Astrocyte (in vitro differentiated cells and primary cell): ENCODE results near the gene CCDC28A. TPM values are rescaled to one million over a fixed set of nuclear protein-coding genes. Genes with fewer than 3 reads are reported as not detected.

Source experiments
- DNase-seq: peaks from one replicate; pipeline ENCODE4 v3.0.0-alpha.2; 2010; ENCODE audit warnings: low read depth
- FAIRE-seq: peaks from 2 replicates; lab custom pipeline; 2011; peaks lifted over from hg19 to GRCh38; lab: Jason Lieb, UNC
- H2AFZ ChIP-seq: 2 replicates; pipeline ENCODE4 v1.6.0; 2012; ENCODE audit warnings: low read depth, low read length, inconsistent platforms
- H3K27ac ChIP-seq: 2 replicates; pipeline ENCODE4 v1.5.1; 2011; ENCODE audit warnings: low read depth, low read length, inconsistent platforms
- H3K27me3 ChIP-seq: 2 replicates; pipeline ENCODE4 v1.6.0; 2011; ENCODE audit warnings: low read length, inconsistent platforms; ENCODE audit not compliant: insufficient read depth
- H3K36me3 ChIP-seq: 2 replicates; pipeline ENCODE4 v1.5.1; 2011; ENCODE audit warnings: low read length, inconsistent platforms; ENCODE audit not compliant: insufficient read depth
- H3K4me1 ChIP-seq: 2 replicates; pipeline ENCODE4 v1.5.1; 2011; ENCODE audit warnings: low read length, inconsistent platforms; ENCODE audit not compliant: insufficient read depth
- H3K4me2 ChIP-seq: 2 replicates; pipeline ENCODE4 v1.6.0; 2012; ENCODE audit warnings: low read length, inconsistent platforms
- H3K4me3 ChIP-seq: 2 replicates; pipeline ENCODE4 v1.5.1; 2011; ENCODE audit warnings: low read depth, mild to moderate bottlenecking, low read length, inconsistent platforms; ENCODE audit not compliant: insufficient read depth
- H3K79me2 ChIP-seq: 2 replicates; pipeline ENCODE4 v1.6.0; 2012; ENCODE audit warnings: mild to moderate bottlenecking, low read length, inconsistent platforms; ENCODE audit not compliant: insufficient read depth
- H3K9ac ChIP-seq: 2 replicates; pipeline ENCODE4 v1.6.0; 2012; ENCODE audit warnings: mild to moderate bottlenecking, low read length, inconsistent platforms
- H3K9me3 ChIP-seq: 2 replicates; pipeline ENCODE4 v1.5.1; 2012; ENCODE audit warnings: low read depth, mild to moderate bottlenecking, low read length, inconsistent platforms; ENCODE audit not compliant: insufficient read depth
- H4K20me1 ChIP-seq: 2 replicates; pipeline ENCODE4 v1.6.0; 2012; ENCODE audit warnings: low read length, inconsistent platforms; ENCODE audit not compliant: insufficient read depth
- H3K27ac Mint-ChIP-seq: one replicate; pipeline ENCODE4 v1.8.0; 2021; ENCODE audit warnings: mild to moderate bottlenecking, mixed read lengths; ENCODE audit not compliant: unreplicated experiment
- H3K27me3 Mint-ChIP-seq: one replicate; pipeline ENCODE4 v1.8.0; 2021; ENCODE audit warnings: low read depth, mixed read lengths; ENCODE audit not compliant: unreplicated experiment
- H3K36me3 Mint-ChIP-seq: one replicate; pipeline ENCODE4 v1.8.0; 2021; ENCODE audit warnings: low read depth, mixed read lengths; ENCODE audit not compliant: unreplicated experiment
- H3K4me1 Mint-ChIP-seq: one replicate; pipeline ENCODE4 v1.8.0; 2021; ENCODE audit warnings: low read depth, mixed read lengths; ENCODE audit not compliant: unreplicated experiment
- H3K4me3 Mint-ChIP-seq: one replicate; pipeline ENCODE4 v1.8.0; 2021; ENCODE audit warnings: mild to moderate bottlenecking, moderate library complexity, mixed read lengths; ENCODE audit not compliant: unreplicated experiment
- H3K9me3 Mint-ChIP-seq: one replicate; pipeline ENCODE4 v1.8.0; 2021; ENCODE audit warnings: mild to moderate bottlenecking, mixed read lengths; ENCODE audit not compliant: unreplicated experiment
- EZH2 ChIP-seq: IDR thresholded peaks from 2 replicates; pipeline ENCODE4 v1.6.1; 2012; ENCODE audit warnings: mild to moderate bottlenecking, low read length, inconsistent platforms; ENCODE audit not compliant: insufficient read depth
- total RNA-seq: library from RNA; stranded (reverse); gene quantifications from 2 replicates; pipeline ENCODE4 v1.2.1, GENCODE V29; 2021
- TF ChIP-seq, protein P1 (sequence below): IDR thresholded peaks from 2 replicates; pipeline ENCODE4 v1.5.1; 2011; ENCODE audit warnings: low read depth, mild to moderate bottlenecking, inconsistent platforms, low read length, moderate library complexity; ENCODE audit not compliant: insufficient read depth

CCDC28A gene
- total RNA-seq, 1 donor from 2014 or later: 9.5 TPM

DNA sequence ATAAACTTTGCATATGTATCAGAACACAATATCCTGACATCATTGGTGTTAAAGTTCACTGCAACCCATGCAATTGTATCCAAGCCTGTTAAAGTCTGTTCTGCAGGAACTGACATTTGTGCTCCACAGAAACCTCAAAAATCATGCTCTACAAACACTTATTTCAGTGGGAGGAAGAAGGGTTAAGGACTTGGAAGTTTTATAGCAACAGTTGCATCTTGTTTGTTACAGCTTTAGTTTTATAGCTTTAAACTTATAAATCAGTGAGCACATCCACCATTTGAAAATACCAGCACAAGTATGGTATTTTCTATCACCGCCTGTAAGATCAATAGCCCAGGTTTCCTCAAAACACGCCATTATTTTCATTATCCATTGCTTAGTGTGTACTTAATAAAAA is 23.2 kb downstream of the CCDC28A start:
- Mint-ChIP-seq H3K4me1 (no peaks in the 10 kb centered on the region), H3K4me3 (no peak overlapping the region), H3K27ac (no peak overlapping the region), H3K27me3 (peaks cover 15% of the 10 kb centered on the region), H3K9me3 (no peaks in the 10 kb centered on the region), H3K36me3 (peaks cover 2% of the 10 kb centered on the region)
- Histone ChIP-seq H4K20me1 (no peaks in the 10 kb centered on the region), H3K27me3 (no peaks in the 10 kb centered on the region), H3K79me2 (no peaks in the 10 kb centered on the region), H3K36me3 (no peaks in the 10 kb centered on the region), H3K9ac (no peak overlapping the region), H3K27ac (no peak overlapping the region), H3K4me2 (no peak overlapping the region), H3K4me3 (no peak overlapping the region), H3K9me3 (no peaks in the 10 kb centered on the region), H2AFZ (no peak overlapping the region), H3K4me1 (no peaks in the 10 kb centered on the region)
- peak; percentile 13 for FAIRE-seq
- no peak for TF ChIP-seq EZH2
- TF ChIP-seq, protein P1, sequence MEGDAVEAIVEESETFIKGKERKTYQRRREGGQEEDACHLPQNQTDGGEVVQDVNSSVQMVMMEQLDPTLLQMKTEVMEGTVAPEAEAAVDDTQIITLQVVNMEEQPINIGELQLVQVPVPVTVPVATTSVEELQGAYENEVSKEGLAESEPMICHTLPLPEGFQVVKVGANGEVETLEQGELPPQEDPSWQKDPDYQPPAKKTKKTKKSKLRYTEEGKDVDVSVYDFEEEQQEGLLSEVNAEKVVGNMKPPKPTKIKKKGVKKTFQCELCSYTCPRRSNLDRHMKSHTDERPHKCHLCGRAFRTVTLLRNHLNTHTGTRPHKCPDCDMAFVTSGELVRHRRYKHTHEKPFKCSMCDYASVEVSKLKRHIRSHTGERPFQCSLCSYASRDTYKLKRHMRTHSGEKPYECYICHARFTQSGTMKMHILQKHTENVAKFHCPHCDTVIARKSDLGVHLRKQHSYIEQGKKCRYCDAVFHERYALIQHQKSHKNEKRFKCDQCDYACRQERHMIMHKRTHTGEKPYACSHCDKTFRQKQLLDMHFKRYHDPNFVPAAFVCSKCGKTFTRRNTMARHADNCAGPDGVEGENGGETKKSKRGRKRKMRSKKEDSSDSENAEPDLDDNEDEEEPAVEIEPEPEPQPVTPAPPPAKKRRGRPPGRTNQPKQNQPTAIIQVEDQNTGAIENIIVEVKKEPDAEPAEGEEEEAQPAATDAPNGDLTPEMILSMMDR: no peak
- DNase-seq: no peak

DNA sequence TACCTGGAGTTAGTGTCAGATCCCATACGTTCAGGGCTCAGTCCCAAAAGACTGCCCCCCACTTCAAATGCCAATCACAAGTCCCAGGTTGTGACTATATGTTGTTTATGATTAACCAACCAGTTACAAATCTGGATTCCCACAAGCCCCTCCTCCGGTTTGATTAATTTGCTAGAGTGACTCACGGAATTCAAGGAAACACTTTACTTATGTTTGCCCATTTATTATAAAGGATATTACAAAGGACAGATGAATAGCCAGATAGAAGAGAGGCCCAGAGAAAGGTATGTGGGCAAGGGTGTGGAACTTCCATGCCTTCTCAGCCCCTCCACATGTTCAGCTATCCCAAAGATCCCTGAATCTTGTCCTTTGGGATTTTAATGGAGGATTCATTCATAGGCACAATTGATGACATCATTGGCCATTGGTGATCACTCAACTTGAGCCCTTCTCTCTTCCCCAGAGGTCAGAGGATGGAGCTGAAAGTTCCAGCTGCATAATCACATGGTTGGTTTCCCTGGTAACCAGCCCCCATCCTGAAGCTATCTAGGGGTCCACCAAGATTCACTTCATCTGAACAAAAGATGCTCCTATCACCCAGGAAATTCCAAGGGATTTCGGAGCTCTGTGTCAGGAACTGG is 24.4 kb downstream of the CCDC28A start:
- Mint-ChIP-seq H3K27me3 (peaks cover 15% of the 10 kb centered on the region), H3K9me3 (no peaks in the 10 kb centered on the region), H3K4me1 (no peaks in the 10 kb centered on the region), H3K4me3 (no peak overlapping the region), H3K36me3 (peaks cover 2% of the 10 kb centered on the region), H3K27ac (no peak overlapping the region)
- no peak for FAIRE-seq
- Histone ChIP-seq H3K4me2 (no peak overlapping the region), H3K27me3 (no peaks in the 10 kb centered on the region), H3K4me1 (no peaks in the 10 kb centered on the region), H3K4me3 (no peak overlapping the region), H4K20me1 (no peaks in the 10 kb centered on the region), H2AFZ (no peak overlapping the region), H3K79me2 (no peaks in the 10 kb centered on the region), H3K36me3 (no peaks in the 10 kb centered on the region), H3K9ac (no peak overlapping the region), H3K9me3 (no peaks in the 10 kb centered on the region), H3K27ac (no peak overlapping the region)
- TF ChIP-seq, protein P1: no peak
- no peak for TF ChIP-seq EZH2
- no peak for DNase-seq
